Activated CD8-positive, alpha-beta memory T cell treated with anti-CD3 and anti-CD28 coated beads, Interleukin-2, amount 50 U/mL, for 24 hours (primary cell): ENCODE results near the gene SH3RF1.
"Not testable (repeated sequence)": the region's sequence is repeated elsewhere in the genome, so short reads cannot be mapped to it uniquely, and the experiment has no call there.

ENCODE experiments used
- DNase-seq: peaks from one replicate; pipeline ENCODE4 v3.0.0-alpha.2; 2020; ENCODE audit errors: extremely low read depth

Gene SH3RF1

DNA sequence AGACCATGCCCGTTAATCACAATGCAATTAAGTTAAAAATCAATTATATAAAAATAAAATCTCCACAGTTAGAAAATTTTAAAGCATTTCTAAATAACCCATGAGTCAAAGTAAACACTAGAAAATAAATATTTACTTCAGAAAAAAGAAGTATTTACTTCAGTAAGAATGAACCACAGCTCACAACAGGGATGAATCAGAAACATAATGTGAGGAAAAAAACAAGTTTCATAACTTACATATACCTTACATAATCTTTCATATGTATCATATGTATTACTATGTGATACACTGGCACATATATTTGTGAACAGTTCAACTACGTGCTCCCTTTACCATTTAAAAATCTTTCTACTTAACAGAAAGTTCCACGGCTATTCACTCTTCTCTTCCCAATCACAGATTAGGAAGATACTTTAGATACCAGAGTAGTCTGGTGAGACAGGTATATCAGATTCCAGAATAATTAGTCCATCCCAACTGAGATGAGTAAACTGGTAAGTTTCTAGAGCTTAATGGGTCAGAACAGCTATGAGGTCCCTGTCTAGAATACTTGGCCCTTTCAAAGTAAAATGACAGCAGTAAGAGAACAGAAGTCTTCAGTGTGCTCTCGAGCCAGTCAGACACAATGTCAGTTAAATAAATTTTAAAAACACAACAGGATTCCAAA lies 70.3 kb downstream of the SH3RF1 start:
- DNase-seq, result no peak

DNA sequence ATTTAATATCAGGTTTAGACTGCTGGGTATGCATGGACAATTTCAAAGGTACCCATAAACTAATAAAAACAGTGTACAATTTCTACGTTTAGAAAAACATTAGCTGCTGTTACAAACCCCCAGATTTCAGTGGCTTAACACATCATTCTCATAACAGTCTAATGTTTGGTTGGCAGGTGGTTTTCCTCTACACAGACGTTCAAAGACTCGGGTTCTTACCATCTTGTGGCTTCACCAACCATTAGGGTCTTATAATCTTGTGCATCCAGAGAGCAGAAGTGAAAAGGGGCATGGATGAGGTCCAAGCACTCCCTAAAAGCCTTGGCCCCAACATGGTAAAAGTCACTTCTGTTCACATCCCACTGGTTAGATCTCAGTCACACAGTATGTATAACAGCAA lies 71.6 kb downstream of the SH3RF1 start:
- no peak for DNase-seq

DNA sequence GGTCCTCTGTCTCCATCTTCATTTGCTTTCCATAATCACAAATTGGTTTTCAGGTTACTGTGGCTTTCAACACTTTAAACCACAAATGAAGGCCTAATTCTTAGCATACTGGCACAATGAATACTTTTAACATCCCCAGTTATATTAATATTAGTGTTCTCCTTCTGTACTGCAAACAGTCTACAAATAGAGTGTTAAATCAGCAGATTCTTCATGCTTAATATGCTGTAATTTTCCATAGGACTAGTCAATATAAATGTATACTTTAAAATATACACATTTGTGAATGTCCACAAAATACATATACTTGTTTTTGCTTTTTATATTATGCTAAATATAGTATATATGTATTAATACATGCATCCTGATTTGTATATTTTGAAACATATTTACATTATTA lies 72.6 kb downstream of the SH3RF1 start:
- DNase-seq, result no peak

DNA sequence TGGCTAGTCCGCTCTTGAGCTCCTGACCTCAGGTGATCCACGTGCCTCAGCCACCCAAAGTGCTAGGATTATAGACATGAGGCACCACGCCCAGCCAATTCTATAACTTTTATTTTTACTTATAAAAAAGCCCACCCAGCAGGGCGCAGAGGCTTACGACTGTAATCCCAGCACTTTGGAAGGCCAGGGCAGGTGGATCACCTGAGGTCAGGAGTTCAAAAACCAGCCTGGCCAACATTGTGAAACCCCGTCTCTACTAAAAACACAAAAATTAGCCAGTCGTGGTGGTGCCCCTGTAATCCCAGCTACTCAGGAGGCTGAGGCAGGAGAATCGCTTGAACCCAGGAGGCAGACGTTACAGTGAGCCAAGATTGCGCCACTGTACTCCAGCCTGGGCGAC lies 73.5 kb downstream of the SH3RF1 start:
- DNase-seq, result not testable (repeated sequence)

DNA sequence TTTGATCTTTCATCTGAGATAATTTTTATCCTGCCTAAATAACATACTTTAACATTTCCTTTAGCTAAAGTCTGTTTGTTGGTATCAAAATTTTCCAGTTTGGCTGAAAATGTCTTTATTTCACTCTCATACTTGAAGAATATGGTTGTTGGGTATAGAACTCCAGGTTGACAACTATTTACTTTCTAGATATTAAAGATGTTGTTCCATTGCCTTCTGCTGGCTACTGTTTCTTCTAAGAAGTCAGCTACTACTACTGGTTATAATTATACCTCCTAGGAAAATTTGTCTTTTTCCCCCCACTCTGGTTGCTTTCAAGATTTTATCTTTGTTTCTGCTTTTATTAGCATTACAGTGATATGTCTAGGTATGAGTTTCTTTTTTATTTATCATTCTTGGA lies 75.7 kb downstream of the SH3RF1 start:
- no peak for DNase-seq

DNA sequence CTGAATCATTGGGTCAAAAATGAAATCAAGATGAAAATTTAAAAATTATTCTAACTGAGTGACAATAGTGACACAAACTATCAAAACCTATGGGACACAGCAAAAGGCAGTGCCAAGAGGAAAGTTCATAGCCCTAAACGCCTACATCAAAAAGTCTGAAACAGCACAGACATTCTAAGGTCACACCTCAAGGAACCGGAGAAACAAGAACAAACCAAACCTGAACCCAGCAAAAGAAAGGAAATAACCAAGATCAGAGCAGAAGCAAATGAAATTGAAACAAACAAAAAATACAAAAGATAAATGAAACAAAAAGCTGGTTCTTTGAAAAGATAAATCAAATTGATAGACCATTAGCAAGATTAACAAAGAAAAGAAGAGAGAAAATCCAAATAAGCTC lies 80.8 kb downstream of the SH3RF1 start:
- not testable (repeated sequence) for DNase-seq

DNA sequence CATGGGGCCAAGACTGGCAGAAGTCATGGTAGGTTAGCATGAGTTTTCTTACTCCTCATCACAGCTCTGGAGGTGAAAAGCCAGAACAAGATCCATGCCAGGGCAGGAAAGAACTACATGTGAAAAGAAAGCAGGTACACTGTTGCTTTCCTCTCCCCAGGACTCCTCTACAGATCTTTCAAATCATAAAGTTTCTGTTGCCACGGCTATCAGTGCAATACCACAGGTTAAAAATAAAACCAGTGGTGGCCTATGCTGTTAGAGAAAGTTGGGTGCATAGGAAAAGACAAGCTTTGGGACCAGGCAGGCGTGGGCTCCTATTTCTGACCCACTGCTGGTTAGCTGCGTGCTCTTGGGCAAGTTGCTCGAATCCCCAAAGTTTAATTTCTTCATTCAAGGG lies 81.4 kb downstream of the SH3RF1 start:
- no peak for DNase-seq

DNA sequence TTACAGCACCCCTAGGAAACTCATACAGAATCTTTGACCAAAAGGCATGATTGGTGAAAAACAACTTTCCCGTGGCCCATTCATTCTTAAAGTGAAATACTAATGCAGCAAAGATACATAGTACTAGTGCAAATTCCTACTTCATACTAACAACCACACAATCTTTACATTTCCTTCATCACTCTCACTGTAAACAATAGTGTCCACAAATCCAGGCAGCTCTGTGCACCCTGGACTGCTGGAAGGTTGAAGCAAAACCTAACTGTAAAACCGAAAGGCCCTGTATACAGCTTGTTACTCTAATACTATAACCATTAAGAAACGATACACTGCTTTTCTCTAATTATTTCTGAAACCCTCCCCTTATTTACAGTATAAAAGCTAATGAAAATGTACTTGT lies 82.6 kb downstream of the SH3RF1 start:
- no peak for DNase-seq

DNA sequence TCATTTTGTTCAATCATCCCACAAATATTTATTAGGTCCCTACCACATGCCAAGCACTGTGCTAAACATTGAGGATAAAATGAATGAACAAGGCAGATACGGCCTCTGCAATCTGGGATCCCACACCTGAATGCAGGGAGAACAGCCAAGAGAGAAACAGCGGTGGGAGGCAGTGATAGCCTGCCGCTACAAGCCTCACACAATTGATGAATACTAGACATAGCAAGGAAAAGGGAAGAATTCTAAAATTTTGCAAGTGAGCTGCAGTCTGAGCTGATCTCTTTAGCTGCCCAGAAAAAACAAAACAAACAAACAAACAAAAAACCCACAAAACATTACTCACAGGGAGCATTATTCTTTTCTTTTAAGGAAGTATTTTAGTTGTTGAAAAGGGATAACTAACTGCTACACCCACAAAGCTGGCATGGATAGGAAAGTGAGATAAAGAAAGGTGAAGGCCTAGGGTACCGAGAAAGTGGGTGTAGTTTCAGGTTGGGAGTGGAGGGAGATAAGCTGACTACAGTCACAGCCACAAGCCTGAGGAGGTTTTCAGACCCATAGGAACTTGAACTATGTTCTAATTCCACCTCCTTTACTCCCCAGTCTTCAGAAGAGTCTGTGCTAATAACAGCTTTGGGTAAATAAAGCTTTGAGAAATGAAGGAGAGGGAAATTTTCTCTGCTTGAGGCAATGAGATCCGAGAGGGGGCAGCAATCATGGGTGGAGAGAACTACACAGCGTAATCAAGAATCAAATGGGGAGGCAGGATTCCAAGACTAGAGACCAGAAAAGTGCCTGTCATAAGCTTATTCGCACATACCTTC lies 85.4 kb downstream of the SH3RF1 start:
- DNase-seq, result no peak

DNA sequence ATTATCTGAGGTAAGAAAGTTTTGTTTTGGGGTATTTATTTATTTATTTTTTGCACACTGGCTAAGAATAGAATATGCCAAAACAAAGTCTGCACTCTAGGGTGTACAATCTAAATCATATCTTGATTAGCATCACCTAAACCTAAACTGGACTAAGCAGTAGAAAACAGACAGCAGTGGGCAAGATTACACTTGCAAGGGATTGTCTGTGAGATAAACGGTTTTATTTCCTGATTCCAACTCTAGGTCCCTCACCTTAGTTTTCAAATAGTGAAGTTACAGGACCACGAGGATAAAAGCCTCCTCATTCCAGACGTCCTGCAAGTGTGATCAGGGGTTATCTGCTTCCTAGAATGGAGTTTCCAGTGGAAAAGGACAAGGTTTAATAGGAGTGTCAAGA lies 86.1 kb downstream of the SH3RF1 start:
- no peak for DNase-seq

DNA sequence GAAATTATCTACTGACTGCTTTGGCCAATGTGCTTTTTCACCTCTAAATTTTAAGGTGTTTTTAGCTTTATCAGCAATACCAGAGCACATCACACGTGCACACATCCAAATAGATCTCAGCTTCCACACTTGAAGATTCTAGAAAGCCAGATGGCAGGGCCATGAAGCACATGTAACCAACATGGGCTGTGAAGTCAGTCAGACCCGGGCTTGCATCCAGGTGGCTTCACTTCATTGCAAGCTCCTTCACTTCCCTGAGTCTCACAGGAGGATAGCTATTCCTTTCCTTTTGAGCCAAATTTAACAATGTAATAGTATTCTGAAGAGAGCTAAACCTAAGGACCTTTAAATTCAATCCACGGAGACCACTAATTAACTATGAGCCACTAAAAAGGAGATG lies 86.5 kb downstream of the SH3RF1 start:
- DNase-seq, result no peak

DNA sequence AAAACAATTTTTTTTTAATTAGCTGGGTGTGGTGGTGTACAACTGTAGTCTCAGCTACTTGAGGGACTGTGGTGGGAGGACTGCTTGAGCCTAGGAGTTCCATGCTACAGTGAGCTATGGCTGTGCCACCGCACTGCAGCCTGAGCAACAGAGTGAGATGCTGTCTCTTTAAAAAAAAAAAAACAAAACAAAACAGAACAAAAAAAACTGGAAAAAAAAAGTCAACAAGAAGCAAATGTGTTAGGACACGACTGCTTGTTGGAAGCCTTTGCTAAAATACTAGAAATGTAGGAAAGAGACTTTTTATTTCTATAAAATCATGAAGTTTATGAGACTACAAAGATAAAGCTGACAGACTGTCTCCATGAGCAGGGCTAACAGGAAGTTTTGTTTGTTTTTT lies 87.2 kb downstream of the SH3RF1 start:
- no peak for DNase-seq

DNA sequence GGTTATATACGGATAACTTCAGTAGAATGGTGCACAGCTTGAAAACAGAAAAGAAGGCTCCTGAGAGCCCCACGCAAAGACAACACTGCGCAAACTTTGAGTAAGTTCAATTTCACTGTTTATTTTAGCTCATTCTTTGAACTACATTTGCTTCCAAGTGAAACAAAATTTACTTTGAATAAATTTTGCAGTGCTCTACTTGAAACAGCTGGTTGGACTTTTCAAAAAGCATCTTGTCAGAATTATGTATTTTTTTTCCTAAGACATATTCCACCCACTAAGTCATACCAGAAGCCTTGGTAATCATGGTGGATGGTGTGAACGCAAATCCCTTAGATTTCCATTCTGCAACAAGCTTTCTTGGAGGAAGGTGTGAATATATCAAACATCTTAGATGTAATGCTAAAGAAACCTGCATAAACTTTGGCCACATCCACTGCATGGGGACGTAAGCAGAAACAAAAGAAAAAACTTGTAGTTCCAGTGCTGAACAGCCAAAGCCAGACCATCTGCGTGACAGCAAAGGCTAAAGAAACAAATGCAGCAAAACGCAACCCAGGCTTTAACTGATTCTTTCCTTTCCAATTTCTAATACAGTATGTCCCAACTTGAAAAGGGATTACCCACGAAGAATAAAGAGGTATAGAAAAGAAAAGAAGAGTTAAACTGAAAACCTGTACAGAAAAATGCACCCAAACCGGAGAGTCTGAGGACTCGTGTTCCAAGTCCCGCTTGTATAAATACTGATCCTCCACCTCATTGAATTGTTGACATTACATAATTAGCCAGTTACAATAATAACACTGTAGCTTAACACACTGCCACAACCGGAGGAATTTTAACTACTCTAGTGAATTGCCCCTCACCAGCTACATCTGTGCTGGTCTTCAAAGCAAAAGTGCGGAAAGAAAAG lies 90.9 kb downstream of the SH3RF1 start:
- no peak for DNase-seq

DNA sequence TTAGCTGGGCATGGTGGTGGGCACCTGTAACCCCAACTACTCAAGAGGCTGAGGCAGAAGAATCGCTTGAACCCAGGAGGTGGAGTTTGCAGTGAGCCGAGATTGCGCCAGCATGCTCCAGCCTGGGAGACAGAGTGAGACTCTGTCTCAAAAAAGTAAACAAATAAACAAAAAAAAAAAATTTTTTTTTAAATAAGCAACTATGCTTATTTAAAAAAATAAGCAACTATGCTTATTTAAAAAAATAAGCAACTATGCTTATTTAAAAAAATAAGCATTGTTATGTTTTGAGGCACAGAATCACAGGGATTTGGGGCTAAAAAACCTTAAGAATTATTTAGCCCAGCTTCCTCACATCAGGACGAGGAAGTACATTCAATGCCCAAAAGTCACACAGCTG lies 92.7 kb downstream of the SH3RF1 start:
- DNase-seq, result not testable (repeated sequence)

DNA sequence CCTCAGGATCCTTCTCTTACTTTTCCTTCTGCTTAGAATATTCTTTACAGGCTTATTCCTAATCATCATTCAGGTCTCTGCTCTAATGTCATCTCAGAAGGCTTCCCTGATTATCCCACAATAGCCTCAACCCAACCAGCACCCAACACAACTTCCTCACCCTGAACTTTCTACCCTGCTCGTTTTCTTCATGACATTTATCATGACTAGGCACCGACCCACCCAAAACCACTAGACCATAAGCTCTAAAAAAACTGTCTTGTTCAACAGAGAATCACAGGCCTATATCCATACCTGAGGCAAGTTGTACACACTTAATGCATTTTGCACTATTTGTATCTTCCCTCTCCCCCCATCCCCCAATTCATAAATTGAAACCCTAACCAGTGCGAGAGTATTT lies 95.3 kb downstream of the SH3RF1 start:
- no peak for DNase-seq

DNA sequence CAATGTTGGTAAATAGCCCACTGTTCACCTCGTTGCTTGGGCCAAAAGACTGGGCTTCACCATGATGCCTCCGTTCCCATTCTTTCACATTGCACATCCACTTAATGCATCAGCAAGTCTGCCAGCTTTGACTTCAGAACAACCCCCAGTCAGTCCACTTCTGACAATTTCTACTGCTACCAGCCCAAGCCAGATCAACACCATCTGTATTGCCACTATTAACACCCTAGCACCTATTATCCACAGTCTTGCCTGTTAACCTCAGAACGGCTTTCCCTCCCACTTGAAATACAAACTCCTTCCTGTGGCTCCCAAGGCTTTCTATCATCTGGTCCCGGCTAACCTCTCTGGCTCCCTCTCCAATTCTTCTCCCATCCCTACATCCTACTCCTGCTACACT lies 95.7 kb downstream of the SH3RF1 start:
- no peak for DNase-seq

DNA sequence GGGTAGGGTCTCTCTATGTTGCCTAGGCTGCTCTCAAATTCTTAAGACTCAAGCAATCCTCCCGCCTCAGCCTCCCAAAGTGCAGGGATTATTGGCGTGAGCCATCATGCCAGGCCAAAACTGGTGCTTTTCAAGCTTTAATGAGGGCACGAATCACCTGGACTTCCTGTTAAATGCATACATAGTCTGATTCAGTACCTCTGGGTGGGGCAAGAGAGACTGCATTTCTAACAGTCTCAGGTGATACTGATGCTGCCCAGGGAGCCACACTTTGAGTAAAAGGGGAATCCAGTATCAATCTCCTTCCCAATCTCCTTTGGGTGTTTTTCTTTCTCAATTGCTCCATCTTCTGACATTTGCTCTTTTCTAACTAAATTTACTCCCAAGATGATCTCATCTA lies 96.5 kb downstream of the SH3RF1 start:
- no peak for DNase-seq

DNA sequence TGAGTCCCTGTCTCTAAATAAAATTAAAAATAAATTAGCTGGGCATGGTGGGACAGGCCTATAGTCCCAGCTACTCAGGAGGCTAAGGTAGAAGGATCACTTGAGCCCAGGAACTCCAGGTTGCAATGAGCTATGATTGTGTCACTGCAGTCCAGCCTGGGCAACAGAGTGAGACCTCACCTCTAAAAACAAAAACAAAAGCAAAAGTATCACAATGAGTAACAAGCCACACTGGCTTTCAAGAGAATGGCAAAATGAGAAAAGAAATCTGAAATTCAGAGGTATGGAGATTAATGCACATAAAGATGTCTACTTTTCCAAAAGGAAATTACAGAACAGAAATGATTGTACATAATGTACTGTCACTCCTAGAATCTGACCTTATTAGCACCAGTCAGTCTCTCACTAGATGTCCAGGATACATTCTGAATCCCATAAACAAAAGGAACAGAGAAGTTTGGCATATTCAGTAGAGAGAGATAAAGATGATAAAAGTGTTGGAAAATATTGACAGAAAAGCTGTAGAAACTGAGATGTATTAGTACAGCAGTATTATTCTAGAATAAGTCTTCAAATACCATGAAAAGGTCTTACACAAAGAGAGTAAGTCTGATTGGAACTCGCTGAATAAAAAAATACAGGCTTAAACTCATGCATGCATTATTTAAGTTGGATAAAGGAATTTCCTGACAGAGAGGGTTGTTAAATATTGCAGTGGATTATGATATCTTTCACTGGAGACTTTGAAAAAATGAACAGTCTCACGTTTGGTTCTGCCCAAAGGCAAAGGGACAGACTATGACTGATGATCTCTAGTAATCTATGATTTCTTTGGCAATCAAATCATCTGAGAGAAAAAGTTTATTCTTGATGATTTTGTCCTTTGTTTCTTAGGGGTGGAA lies 102.5 kb downstream of the SH3RF1 start:
- DNase-seq, result no peak

DNA sequence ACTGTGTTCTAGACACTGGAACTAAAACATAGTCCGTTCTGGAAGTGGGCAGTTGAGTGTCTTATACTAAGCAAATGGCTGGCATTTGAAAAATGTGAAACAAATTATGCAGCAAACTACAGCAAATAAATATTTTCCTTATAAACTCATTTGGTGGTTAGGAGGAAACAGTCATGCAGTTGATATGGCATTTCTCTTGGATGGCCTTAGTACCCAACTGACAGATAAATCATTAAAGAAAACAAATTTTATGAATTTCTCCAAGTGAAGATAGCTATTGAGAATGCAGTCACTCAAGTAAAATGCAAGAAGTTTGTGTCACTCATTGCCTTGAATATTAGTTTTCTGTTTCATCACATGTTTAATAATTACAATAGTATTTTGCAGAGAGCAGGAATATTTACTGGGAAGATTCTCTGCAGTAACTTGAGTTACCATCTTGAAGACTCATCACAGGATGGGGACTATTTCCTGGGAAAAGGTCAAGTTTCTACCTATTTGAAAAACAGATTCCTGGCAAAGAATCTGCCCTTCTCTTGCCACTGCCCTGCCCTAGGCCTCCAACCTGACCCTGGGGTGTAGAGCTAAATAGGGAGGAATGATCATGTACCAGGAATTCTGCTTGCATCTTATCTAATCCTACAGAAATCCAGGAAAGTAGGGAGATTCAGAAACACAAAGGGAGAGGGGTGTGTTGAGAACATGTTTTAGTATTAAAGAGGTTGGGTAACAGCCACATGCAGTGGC lies 105.9 kb downstream of the SH3RF1 start:
- DNase-seq, result no peak

DNA sequence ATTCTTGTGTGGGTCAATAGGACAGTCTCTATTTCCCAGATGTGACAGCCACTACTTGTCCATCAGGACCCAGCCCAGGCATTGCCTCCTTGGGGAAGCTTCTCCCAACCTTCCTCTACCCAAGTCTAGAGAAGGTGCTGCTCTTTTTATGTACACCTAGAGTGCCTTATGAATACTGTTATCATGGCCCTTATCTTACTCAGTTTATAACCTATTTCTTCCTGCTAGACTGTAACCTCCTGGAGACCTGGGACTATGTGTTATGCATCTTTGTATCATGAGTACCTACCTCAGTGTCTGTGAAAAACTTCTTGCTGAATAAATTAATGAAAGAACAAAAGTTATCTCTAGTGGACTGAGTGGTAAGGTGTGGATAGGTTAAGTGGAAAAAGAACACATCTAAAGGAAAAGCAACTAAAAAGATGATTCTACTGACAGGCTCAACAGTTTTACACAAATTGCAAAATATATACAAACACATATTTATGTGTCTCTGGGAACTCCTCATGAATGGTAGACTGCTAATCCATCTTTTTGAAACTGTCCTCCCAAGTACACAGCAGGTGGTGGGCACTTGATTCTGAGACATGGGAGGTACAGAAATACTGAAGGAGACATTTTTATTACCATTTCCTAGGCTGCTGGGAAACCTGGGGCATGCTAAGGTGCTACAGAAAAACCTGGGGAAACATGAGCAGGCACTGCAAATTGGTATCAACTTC lies 106.6 kb downstream of the SH3RF1 start:
- DNase-seq, result no peak
